HL-60 (cell line): ENCODE results near the gene RBM10.

Experiments used
- DNase-seq, 2 experiments: peaks; one replicate each; pipeline ENCODE4 v3.0.0-alpha.2; 2010 to 2020; ENCODE audit warnings: low read depth in 1 of 2, low spot score in 1 of 2
- H3K27ac ChIP-seq: fragments of 250-450 bp; sonication (Bioruptor Pico); replicated peaks from 2 replicates; pipeline ENCODE4 v1.5.1; 2020; ENCODE audit warnings: mild to moderate bottlenecking, moderate library complexity
- H3K27me3 ChIP-seq: fragments of 250-450 bp; sonication (Bioruptor Pico); 2 replicates; pipeline ENCODE4 v1.5.1; 2021; ENCODE audit warnings: mild to moderate bottlenecking, moderate library complexity; ENCODE audit not compliant: insufficient read depth, poor library complexity, severe bottlenecking
- H3K4me3 ChIP-seq: replicated peaks from 2 replicates; pipeline ENCODE4 v1.5.1; 2011; ENCODE audit warnings: mild to moderate bottlenecking, control low read depth, low read length; ENCODE audit not compliant: insufficient read depth
- GABPA ChIP-seq: IDR thresholded peaks from 2 replicates; pipeline ENCODE4 v1.6.1; 2012; ENCODE audit warnings: low read depth
- POLR2AphosphoS5 ChIP-seq: IDR thresholded peaks from 2 replicates; pipeline ENCODE4 v1.6.1; 2012; ENCODE audit warnings: low read depth
- SPI1 ChIP-seq: IDR thresholded peaks from 2 replicates; pipeline ENCODE4 v1.6.1; 2012; ENCODE audit warnings: low read depth, mild to moderate bottlenecking, borderline replicate concordance
- TF ChIP-seq, protein P1 (sequence below): IDR thresholded peaks from one replicate; pipeline ENCODE4 v1.5.1; 2011; ENCODE audit warnings: low read length, control low read depth, inconsistent platforms; ENCODE audit not compliant: insufficient read depth
- TF ChIP-seq, protein P2 (sequence below): IDR thresholded peaks from 2 replicates; pipeline ENCODE4 v1.6.1; 2012; ENCODE audit warnings: low read depth; ENCODE audit not compliant: insufficient replicate concordance

The RBM10 gene

GRCh38 chrX:47226071-47226470 lies 81.0 kb downstream of the RBM10 start:
- no peak overlapping the region for H3K27ac ChIP-seq
- H3K4me3 ChIP-seq = no peak overlapping the region
- TF ChIP-seq, protein P1, sequence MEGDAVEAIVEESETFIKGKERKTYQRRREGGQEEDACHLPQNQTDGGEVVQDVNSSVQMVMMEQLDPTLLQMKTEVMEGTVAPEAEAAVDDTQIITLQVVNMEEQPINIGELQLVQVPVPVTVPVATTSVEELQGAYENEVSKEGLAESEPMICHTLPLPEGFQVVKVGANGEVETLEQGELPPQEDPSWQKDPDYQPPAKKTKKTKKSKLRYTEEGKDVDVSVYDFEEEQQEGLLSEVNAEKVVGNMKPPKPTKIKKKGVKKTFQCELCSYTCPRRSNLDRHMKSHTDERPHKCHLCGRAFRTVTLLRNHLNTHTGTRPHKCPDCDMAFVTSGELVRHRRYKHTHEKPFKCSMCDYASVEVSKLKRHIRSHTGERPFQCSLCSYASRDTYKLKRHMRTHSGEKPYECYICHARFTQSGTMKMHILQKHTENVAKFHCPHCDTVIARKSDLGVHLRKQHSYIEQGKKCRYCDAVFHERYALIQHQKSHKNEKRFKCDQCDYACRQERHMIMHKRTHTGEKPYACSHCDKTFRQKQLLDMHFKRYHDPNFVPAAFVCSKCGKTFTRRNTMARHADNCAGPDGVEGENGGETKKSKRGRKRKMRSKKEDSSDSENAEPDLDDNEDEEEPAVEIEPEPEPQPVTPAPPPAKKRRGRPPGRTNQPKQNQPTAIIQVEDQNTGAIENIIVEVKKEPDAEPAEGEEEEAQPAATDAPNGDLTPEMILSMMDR = no peak
- TF ChIP-seq SPI1 (no peak), POLR2AphosphoS5 (no peak), GABPA (no peak)
- TF ChIP-seq, protein P2, sequence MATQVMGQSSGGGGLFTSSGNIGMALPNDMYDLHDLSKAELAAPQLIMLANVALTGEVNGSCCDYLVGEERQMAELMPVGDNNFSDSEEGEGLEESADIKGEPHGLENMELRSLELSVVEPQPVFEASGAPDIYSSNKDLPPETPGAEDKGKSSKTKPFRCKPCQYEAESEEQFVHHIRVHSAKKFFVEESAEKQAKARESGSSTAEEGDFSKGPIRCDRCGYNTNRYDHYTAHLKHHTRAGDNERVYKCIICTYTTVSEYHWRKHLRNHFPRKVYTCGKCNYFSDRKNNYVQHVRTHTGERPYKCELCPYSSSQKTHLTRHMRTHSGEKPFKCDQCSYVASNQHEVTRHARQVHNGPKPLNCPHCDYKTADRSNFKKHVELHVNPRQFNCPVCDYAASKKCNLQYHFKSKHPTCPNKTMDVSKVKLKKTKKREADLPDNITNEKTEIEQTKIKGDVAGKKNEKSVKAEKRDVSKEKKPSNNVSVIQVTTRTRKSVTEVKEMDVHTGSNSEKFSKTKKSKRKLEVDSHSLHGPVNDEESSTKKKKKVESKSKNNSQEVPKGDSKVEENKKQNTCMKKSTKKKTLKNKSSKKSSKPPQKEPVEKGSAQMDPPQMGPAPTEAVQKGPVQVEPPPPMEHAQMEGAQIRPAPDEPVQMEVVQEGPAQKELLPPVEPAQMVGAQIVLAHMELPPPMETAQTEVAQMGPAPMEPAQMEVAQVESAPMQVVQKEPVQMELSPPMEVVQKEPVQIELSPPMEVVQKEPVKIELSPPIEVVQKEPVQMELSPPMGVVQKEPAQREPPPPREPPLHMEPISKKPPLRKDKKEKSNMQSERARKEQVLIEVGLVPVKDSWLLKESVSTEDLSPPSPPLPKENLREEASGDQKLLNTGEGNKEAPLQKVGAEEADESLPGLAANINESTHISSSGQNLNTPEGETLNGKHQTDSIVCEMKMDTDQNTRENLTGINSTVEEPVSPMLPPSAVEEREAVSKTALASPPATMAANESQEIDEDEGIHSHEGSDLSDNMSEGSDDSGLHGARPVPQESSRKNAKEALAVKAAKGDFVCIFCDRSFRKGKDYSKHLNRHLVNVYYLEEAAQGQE = no peak
- no peak for DNase-seq
- H3K27me3 ChIP-seq = no peaks in the 10 kb centered on the region

DNA sequence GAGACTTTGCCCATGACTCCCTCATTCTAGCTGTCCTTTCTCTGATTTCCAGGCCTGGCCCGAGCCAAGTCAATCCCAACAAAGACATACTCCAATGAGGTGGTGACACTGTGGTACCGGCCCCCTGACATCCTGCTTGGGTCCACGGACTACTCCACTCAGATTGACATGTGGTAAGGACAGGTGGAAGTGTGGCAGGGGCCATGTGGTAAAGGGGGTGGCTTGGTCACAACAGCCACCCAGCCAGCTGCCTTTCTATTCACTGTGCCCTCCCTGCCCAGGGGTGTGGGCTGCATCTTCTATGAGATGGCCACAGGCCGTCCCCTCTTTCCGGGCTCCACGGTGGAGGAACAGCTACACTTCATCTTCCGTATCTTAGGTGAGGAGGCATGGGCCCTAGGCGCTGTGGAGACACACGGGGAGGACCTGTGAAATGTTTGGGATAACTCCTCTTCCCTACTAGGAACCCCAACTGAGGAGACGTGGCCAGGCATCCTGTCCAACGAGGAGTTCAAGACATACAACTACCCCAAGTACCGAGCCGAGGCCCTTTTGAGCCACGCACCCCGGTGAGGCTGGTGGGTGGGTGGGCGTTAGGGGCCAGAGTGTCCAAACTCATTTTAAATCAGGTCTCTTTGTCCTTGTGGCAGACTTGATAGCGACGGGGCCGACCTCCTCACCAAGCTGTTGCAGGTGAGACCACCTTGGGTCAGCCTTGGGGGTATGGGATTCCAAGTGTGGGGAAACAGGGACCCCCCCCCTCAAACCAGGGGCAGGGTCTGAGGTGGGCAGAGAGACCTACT lies 81.7 kb downstream of the RBM10 start:
- DNase-seq = no peak
- Histone ChIP-seq H3K27me3 (no peaks in the 10 kb centered on the region), H3K27ac (no peak overlapping the region), H3K4me3 (no peak overlapping the region)
- TF ChIP-seq, protein P2 = no peak
- no peak for TF ChIP-seq SPI1
- TF ChIP-seq GABPA = no peak
- TF ChIP-seq, protein P1 = no peak
- no peak for TF ChIP-seq POLR2AphosphoS5

- TF ChIP-seq GABPA = no peak
- TF ChIP-seq SPI1 = no peak
- TF ChIP-seq, protein P1 = no peak
- H3K4me3 ChIP-seq = no peak overlapping the region
- no peak overlapping the region for H3K27ac ChIP-seq
- H3K27me3 ChIP-seq = no peaks in the 10 kb centered on the region
- DNase-seq = no peak
Observed at GRCh38 chrX:47227334-47227583, 82.2 kb downstream of the RBM10 start.
